Stimulated activated CD4-positive, alpha-beta T cell treated with anti-CD3 and anti-CD28 coated beads, TNF-alpha, amount 100 ng/mL, for 24 hours (primary cell): ENCODE measurements around the gene PRAMEF4.
"Not testable (repeated sequence)": the region's sequence is repeated elsewhere in the genome, so short reads cannot be mapped to it uniquely, and the experiment has no call there.

Source experiments
- DNase-seq, 3 experiments: peaks; one replicate each; pipeline ENCODE4 v3.0.0-alpha.2; 2020; ENCODE audit warnings: low read depth in 3 of 3

PRAMEF4 gene

GRCh38 chr1:12886101-12886500 lies at the start of gene PRAMEF4:
Gene PRAMEF4 (minus strand): TSS chr1:12886201. CDS start chr1:12883394, 2,807 bp downstream.
- not testable (repeated sequence) for DNase-seq

GRCh38 chr1:12924368-12924767 lies 38.4 kb upstream of the PRAMEF4 start:
- DNase-seq: not testable (repeated sequence)

- not testable (repeated sequence) for DNase-seq
Measured at GRCh38 chr1:12921749-12922148, 35.7 kb upstream of the PRAMEF4 start.

GRCh38 chr1:12916310-12916709 lies 30.3 kb upstream of the PRAMEF4 start, which contains the start of gene PRAMEF7:
Gene PRAMEF7 (plus strand): TSS chr1:12916610. CDS start chr1:12917693, 1,083 bp downstream.
- not testable (repeated sequence) for DNase-seq

GRCh38 chr1:12903793-12904572 lies 18.0 kb upstream of the PRAMEF4 start:
- DNase-seq: not testable (repeated sequence)

GRCh38 chr1:12899186-12899585 lies 13.2 kb upstream of the PRAMEF4 start:
- not testable (repeated sequence) for DNase-seq

- DNase-seq: not testable (repeated sequence)
Measured at GRCh38 chr1:12898170-12898569, 12.2 kb upstream of the PRAMEF4 start, which contains the start of gene PRAMEF10. Gene PRAMEF10 (minus strand): TSS chr1:12898270. CDS start chr1:12895847, 2,423 bp downstream.

- not testable (repeated sequence) for DNase-seq
Measured at GRCh38 chr1:12878453-12878852, 7.5 kb downstream of the PRAMEF4 start.

- not testable (repeated sequence) for DNase-seq
Measured at GRCh38 chr1:12863131-12863880, 22.7 kb downstream of the PRAMEF4 start.

GRCh38 chr1:12856786-12857185 lies 29.2 kb downstream of the PRAMEF4 start, which contains the start of gene PRAMEF2:
Gene PRAMEF2 (plus strand): TSS chr1:12857086. CDS start chr1:12859010, 1,924 bp downstream.
- not testable (repeated sequence) for DNase-seq

- no peak for DNase-seq
Measured at GRCh38 chr1:12851779-12852178, 34.2 kb downstream of the PRAMEF4 start.

GRCh38 chr1:12848620-12849019 lies 37.4 kb downstream of the PRAMEF4 start, which contains the start of gene HNRNPCL1:
Gene HNRNPCL1 (minus strand): TSS chr1:12848720. CDS start chr1:12848289, 431 bp downstream.
- DNase-seq: not testable (repeated sequence)

GRCh38 chr1:12833251-12833650 lies 52.8 kb downstream of the PRAMEF4 start:
- DNase-seq: not testable (repeated sequence)

- DNase-seq: not testable (repeated sequence)
Measured at GRCh38 chr1:12831310-12831709, 54.7 kb downstream of the PRAMEF4 start, which contains the start of gene PRAMEF11. Gene PRAMEF11 (minus strand): TSS chr1:12831410. CDS start chr1:12828789, 2,621 bp downstream.
